HG03066 (cell line): ENCODE results near the gene NR6A1.

ENCODE experiments used
- ATAC-seq: cut with Tn5 transposase; IDR thresholded peaks from one replicate; pipeline ENCODE4 v1.9.1; 2021; ENCODE audit warnings: low read depth; ENCODE audit not compliant: unreplicated experiment

Gene NR6A1

DNA sequence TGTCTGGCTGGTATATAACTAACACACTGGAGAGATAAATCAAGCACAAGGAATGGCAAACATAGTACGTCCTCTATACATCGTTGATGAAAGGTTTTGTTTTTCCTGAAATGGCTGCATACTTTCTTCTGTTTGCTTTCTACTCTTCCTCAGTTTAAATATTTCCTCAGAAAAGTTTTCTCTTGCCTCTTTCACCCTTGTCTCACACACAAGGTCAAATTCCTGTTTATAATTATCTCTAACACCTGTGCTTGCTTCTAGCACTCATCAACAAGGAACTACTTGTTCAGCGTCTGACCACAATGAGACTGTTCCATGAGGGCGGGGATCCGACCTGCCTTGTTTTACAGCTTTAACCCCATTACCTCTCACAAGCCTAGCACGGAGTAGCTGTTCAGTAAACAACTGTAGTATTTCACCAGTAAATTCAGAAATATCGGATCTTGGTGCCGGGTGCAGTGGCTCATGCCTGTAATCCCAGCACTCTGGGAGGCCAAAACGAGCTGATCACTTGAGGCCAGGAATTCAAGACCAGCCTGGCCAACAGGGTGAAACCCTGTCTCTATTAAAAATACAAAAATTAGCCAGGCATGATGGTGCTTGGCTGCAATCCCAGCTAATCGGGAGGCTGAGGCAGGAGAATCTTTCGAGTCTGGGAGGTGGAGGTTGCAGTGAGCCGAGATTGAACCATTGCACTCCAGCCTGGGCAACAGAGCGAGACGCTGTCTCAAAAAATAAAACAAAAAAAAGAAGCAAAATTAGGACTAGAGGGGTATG lies 37.0 kb downstream of the NR6A1 start:
- ATAC-seq, result no peak

DNA sequence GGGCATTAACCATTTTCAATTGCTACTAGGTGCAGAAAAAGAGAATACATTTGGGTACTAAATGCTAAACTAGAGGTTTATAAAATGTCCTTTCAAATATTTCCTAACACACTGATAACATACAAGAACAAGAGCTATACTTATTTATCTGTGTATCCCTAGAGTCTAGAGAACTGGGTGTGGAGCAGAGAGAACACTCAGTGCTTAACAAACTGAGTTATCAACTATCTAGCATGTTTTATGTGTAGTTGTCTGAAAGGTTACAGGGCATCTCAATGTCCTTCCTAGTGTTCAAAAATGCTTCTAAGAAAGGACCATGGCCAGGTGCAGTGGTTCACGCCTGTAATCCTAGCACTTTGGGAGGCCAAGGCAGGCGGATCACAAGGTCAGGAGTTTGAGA lies 40.3 kb downstream of the NR6A1 start:
- ATAC-seq, result no peak

DNA sequence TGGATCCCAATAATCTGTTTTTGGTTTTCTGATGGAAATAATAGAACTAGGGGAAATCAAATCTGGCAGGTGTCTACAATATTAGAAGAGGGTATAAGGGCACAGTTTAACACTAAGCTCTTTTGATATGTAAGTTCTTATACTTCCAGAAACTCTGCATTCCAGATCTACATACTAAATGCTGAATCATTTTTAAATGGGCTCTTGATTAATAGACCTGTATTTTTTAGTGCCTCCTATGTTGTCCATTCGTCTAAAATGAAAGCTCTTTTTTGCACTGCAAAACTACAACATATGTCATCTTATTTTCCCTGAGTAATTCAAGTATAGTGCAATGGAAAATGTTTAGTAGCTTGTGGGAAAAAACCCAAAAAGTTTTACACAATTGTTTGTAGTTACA lies 44.2 kb downstream of the NR6A1 start:
- no peak for ATAC-seq

DNA sequence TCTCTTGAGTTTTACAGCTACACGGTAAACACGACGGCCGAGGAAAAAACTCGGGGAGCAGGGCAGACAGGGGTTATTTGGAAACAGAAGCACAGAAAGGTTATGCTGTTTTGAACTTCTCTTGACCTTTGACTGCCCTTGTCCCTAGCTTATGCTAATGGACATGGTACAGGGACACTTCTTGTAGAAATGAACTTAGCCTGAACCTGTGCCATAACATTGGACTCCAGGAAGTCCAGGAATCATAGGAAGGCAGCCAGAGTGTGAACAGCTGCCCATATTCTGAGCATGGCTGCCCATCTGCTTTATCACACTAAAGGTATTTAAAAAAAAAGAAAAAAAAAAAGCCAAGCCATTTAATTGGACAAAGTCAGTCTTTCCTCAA lies 46.1 kb downstream of the NR6A1 start:
- ATAC-seq, result no peak

DNA sequence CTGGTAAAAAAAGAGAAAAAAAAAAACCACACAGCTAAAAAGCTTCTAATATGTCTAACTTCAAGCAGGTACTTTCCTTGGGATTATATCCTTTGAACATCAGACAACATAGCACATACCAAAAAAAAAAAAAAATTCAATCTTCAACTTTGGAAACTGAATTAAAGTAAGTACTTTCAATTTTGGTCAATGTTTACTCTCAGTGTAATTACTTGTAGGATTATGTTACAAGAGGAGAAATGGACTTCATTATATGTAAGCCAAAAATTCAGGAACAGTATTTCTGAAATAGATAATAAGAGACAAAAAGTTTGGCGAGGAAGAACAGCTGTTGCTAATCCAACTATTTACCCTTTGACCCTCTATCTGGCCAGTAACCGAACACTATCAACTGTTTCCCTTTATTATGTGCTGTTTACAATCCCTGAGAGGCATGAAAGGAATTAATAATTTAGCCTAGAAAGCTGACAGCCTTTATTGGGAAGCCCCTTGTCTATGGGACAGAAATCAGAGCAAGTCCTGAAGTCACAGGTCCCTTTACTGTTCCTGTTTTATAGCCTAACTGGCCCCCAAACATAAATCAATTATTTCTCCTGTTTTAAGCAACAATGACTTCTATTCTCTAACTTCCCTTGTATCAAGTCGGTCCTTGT lies 46.6 kb downstream of the NR6A1 start:
- ATAC-seq, result no peak

DNA sequence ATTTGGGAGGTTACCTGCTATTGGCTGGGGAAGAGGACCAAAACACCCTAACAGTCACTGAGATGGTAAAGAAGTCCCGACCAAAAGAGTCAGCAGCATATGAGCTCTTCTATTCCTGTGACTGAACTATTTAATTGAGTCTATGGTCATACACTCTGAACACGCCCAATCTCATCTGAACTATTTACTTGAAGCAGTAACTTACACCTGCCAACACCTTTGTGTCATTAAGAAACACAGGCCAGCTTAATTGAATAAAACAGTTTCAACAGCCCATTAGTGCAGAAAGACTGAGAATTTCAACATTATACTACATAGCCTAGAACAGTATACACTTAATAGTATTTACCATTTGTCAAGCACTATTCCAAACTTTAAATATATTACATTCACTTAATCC lies 47.8 kb downstream of the NR6A1 start:
- no peak for ATAC-seq

DNA sequence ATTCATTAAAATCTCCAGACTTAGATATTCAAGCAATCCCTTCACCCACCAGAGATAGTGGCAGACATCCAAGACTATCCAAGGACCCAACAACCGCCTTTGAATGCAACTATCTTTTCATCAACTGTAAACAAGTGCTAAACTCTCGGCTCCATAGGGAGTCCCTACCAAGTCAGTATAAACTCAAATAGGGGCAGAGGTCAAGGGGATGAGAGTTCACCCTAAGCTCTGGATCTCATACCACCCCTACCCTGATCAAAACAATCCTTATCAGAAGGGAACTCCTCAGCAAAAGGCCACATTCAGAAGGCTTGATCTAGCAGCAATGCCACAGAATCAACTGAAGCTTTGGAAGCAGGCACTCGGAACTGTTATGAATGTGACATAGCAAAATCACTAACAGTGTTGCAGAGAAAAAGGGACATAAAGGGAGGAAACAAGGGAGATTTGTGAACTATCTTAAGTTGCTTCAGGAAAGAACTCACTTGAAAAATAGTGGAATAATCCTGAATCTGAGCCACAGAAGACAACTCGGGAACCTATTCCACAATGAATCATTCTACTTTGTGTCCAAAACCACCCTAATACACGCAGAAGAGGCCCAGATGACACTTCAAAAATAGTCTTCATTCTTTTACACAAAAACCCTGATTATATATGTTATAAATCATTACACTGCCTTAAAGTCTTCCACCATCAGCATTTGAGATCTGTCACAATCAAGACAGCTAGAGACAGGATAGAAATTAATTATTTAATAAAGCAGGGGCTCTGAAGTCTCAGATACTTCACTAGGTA lies 49.8 kb downstream of the NR6A1 start:
- no peak for ATAC-seq

DNA sequence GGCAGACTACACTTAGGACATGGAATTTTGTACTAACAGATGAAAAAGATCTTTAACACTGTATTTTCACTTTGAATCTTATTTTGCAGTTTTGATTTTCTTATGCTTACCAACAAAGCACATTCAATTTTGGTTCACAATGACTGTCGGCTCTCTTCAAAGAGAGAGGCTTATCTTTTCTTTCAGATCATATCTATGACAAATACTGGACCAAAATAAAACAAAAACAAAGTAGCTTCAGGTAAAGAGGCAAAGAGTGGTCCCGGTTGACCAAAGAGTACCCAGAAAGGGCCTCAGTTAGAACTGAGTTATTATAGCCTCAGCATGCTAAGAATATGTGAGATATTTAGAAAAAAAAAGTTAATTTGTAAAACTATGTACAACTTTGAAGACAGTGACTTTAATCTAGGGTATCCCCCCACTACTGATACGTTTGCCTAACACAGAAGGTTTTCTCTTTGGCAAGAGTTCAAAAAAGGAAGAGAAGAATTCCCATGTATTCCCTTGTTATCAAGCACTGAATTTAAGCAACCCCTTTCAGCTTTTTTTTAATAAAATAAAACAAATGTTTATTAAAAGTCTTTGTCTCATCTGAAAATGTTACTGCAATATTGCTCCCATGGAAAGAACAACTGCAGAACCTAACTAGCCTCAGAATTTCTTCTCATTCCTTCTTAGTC lies 50.5 kb downstream of the NR6A1 start:
- no peak for ATAC-seq

DNA sequence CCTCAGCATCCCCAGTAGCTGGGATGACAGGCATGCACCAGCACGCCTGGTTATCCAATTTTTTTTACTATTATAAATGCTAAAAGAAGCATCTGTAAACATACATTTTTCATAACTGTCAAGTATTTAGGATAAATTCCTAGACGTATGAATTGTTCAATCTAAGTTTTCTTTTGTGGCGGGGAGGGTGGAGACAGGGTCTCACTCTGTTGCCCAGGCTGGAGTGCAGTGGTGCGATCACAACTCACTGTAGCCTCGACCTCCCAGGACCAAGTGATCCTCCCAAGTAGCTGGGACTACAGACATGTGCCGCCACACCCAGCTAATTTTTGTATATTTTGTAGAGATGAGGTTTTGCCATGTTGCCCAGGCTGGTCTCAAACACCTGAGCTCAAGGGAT lies 52.2 kb downstream of the NR6A1 start:
- ATAC-seq, result no peak

DNA sequence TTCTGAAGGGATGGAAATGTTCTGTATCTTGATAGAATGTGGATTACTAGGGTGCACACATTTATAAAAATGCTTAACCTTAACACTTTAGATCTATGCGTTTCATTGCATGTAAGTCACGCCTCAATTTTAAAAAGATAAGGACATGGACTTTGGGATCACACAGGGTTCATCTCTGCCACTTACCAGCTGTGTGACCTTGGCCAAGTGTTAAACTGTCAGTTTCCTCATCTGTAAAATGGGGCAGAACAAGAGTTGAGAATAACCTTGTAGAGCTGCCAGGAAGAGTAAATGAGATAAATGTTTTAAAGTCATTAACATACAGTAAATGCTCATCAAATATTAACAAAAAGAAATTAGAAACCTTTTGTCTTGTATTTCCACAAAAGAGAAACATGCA lies 53.5 kb downstream of the NR6A1 start:
- no peak for ATAC-seq

DNA sequence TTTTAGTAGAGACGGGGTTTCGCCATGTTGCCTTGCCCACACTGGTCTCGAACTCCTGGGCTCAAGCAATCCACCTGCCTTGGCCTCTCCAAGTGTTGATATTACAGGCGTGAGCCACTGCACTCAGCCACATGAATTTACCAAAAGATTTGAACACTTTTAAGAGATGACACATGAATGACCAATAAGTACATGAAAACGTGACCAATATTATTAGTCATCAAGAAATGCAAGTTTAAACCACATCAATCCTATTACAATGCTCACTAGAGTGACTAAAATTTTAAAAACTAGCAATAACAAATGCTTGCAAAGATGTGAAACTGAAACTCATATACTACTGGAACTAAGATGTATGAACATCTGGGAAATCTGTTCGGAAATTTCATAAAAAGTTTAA lies 54.3 kb downstream of the NR6A1 start:
- ATAC-seq, result no peak

DNA sequence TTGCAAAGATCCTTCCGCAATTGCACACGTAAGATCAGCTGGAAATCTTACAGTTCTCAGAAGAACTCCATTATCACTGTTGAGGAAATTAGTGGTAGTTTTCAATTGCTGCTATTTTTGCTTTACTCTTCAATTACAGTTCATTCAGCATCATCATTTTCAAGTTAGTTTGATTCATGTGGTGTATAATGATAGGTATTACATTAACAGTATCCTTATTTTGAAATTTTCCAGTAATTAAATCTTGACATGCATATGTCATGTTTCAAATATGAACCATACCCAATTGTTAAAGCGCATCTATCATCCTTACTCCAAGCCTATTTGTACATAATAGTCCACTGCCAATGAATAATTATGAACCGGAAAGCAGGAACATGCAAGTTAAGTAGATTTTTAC lies 60.3 kb downstream of the NR6A1 start:
- no peak for ATAC-seq

DNA sequence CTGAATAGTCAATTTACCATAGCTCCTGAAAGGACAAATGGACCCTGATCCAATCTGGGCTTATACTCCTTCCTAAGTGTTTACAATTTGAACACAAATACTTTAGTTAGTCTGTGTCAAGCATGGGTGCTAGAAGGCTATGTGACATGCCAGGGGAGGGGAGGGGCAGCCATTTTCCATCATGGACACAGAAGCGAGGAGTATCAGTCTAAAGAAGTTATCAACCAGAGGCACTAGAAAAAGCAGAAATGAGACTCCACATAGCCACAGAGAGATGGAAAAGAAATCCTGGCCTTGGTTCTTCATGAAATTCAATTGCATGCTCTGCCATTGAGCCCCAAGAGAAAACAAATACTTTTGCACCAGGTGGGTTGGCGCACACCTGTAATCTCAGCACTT lies 61.8 kb downstream of the NR6A1 start:
- no peak for ATAC-seq

DNA sequence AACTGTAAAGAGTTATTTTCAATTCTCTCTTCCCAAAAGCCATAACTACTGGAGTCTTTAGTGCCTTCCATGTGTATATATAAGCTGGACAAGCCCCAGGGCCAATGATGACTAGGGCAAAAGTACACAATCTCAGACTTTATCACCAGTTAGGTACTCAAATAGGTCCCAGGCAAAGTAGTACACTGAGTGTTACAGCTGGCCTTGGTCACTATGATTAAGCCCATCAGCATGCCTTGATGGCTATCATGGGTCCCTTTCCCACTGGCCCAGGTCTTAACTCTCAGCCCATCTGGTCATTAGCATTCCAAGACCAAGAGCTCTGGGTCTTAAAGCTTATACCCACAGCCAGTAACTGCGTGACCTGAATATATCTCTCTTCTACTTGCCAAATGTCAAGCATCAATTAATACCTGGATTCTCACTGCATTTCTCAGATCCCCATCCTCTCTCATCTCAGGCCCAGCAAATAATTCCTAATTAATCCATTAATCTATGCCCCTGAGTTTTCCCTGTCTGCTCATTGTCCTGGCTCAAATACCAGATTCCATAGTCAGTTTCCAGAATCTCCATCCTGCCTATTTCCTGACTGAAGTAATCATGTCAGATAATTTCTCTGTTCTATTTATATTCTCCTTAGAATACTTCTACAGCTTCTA lies 62.3 kb downstream of the NR6A1 start:
- ATAC-seq, result no peak

DNA sequence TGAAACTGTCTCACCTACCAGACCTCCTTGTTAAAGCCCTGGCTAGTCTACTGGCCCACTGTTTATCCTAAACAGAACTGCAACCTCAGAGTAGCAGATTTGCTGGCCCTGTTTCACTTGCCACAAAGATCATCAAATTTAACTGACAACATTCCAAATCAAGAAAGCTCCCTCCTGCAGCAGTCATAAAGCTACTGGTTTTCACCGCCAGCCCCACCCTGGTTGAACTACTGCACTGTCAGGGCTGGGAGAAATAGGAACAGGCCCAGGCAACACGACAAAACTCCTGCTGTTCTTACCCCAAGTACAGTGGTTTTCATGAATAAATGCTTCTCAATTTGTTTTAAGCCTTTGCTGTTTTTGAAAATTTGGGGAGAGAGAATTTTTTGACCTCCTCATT lies 63.0 kb downstream of the NR6A1 start:
- no peak for ATAC-seq

DNA sequence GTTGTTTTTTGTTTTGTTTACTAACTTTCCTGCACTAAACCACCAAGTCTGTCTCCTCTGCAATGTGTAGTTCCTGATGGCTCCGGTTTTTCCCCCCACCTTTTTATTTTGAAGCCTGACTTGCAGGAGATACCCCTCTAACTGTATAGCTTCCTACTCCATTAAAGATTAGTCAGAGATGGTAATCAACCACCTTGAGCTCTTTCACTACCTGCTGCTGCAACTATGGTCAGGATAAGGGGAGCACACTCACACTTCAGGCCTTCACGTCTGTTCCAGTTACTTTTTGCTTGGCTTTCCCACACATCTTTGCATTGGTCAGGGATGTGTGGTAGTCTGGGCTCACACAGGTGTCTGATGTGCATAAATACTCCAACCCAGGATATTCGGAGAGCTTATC lies 63.4 kb downstream of the NR6A1 start:
- ATAC-seq, result no peak

DNA sequence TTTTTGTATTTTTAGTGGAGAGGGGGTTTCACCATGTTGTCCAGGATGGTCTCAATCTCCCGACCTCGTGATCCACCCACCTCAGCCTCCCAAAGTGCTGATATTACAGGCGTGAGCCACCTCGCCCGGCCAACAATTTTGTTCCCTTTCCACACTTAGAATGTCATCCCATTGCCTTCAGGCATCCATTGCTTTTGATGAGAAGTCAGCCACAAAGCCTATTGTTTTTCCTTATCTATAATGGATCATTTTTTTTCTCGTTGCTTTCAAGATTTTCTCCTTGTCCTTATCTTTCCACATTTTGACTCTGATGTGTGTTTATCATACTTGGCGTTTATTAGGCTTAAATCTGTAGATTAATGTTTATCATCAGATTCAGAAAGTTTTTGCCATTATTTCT lies 64.4 kb downstream of the NR6A1 start:
- ATAC-seq, result no peak

DNA sequence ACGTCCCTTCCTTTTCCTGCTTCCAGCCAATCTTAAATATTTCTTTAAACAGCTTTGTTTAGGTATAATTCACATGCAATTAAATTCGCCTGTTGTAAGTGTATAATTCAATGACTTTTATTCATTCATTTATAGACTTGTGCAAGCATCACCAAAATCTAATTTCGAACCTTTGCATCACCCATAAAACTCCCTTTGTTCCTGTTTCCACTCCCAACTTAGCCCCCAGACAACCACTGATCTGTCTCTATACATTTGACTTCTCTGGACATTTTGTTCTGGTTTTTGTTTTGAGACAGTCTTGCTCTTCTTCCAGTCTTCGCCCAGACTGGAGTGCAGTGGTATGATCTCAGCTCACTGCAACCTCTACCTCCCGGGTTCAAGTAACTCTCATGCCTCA lies 71.5 kb downstream of the NR6A1 start:
- no peak for ATAC-seq

DNA sequence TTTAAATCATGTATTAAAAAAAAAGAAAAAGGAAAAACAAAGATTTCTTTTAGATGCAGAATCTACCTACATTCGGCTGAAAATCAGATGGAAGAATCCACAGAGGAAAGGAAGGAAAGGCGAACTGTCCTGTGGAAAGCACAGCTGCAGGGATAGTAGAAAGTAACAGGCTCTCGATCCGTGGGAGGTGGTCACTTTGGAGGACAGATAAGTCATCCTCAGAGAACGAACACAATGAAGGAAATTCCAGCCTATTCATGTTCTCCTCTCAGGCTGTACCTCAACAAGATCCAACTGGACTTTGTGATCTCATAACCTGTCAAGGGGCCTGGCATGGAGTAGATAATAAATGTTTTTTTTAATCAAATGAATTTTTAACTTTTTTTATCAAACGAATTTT lies 72.8 kb downstream of the NR6A1 start:
- ATAC-seq, result no peak

DNA sequence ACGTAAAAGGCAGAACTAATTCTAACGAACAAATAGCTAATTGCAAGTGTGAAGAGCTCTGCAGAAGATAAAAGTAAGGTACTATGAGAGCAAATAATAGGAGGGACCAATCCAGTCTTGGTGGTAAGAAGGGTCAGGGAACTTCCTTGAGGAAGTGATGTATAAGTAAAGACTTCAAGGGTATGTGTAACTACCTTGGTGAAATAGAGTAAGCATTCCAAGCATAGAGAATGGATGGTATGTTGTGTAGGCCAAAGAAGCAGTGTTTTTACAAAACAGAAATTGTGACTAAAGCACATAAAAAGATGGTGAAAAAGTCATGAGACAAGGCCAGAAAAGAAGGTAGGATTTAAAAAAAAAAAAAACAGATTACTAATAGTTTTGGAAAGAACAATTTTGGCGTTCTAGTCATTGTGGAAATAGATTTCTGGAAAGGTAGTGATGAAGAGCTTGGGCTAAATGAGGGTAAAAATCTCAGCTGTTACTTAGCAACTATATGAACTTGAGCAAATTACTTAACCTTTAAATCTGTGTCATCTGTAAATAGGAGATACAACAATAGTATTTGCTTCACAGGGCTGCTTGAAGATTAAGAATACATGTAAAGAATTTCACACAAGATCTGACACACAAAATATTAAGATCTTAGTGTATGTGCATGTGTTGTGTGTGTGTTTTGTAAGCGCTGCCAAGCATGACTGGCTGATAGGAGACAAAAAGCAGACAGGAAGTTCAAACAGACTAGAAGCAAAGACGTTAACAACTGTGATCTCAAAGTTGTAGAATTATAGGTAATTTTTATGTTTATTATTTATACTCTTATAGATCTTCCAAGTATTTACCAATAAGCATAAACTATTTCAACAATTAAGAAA lies 73.5 kb downstream of the NR6A1 start:
- no peak for ATAC-seq
